HK-2 (cell line): ENCODE measurements around the gene CCNJ.

Source experiments
- DNase-seq: peaks from one replicate; pipeline ENCODE4 v3.0.0-alpha.2; 2018; ENCODE audit not compliant: unreplicated experiment

Gene CCNJ

GRCh38 chr10:96056787-96057186 lies 13.4 kb downstream of the CCNJ start:
- DNase-seq: no peak

- DNase-seq: no peak
Observed at GRCh38 chr10:96061232-96061631, 17.8 kb downstream of the CCNJ start.

DNA sequence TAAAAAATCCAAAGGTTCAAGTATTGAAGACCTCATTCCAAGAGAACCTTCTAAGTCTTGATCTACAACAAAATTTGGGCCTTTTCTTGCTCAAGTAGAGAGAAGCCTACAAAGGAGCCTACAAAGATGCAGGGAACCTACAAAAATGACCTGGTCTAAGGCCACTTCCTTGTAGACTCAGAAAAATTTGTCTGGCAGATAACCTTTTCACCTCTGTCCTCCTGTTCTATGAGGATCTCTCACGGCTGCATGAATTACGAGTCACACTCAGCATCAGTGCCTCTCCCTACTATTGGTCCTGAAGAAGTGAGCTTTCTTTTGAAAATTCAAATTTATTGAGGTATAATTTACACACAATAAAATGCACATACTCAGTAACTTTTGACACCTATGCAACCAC lies 29.3 kb downstream of the CCNJ start:
- DNase-seq: no peak

- DNase-seq: no peak
Observed at GRCh38 chr10:96073722-96074121, 30.3 kb downstream of the CCNJ start.

DNA sequence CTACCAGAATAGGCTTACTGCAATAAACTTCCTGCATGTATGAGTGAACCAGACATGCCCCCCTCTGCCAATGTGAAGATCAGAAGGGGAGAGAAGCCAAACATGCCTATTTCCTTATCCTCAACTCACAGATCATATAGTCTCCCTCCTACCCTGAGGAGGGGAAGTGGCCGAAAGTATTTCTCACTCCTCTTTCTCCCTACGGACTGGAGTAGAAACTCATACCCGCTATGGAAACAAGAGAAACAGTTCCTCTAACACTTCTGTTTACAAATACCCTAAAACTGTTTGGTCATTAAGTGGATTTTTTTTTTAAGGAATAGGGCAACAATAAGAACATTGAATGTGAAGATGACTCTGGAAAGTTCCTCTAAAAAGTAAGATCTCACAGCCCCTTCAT lies 31.4 kb downstream of the CCNJ start:
- DNase-seq: no peak

DNA sequence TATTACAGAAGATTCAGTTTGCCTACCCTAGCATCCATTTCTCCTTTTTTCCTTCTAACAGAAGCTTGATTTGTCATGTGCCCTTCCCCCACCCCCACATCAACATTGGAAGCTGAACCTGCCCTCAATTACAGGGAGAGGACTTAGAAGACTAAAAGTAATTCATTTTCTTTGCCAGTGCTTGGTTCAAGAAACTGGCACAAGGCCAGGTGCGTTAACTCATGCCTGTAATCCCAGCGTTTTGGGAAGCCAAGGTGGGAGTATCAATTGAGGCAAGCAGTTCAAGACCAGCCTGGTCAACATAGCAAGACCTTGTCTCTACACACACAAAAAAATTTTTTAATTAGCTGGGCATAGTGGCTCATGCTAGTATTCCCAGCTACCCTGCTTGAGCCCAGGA lies 32.6 kb downstream of the CCNJ start:
- no peak for DNase-seq

DNA sequence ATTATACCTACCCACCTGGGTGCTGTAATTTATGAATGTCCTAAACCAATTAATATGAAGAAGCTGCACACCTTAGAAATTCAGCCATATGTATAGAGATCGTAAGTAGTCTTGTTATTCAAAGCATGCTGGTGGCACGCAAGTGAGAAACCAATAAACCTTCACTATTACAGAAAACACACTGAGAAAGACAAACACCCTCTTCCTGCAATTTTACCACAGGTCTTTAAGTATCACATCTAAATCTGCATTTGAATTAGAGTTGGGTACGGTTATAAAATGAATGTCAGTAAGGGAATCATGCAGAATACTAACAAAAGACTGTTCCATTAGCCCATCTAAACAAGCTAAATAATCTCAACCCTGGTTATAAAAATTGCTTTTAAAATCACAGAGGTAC lies 33.8 kb downstream of the CCNJ start:
- no peak for DNase-seq

DNA sequence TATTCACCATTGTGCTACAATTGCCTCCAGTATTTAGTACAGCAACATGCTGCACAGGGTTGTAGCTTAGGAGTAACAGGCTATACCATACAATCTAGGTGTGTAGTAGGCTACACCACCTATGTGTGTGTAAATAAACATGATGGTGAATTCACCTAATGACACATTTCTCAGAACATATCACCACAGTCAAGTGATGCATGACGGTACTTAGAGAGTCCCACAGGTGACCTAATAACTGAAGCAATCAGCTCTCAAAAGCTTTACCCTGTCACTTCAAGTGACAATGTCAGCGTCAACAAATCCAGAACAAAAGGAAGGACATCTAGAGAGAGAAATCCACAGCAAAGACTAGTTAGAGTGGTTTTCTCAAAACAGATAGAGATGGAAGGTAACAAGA lies 38.8 kb downstream of the CCNJ start:
- no peak for DNase-seq

- DNase-seq: no peak
Observed at GRCh38 chr10:96082748-96083147, 39.4 kb downstream of the CCNJ start.

- DNase-seq: no peak
Observed at GRCh38 chr10:96089116-96089515, 45.7 kb downstream of the CCNJ start.

- peak; percentile 95 for DNase-seq
Observed at GRCh38 chr10:96089670-96090462, 46.5 kb downstream of the CCNJ start.

GRCh38 chr10:96090463-96090800 lies 47.0 kb downstream of the CCNJ start:
- DNase-seq: no peak

DNA sequence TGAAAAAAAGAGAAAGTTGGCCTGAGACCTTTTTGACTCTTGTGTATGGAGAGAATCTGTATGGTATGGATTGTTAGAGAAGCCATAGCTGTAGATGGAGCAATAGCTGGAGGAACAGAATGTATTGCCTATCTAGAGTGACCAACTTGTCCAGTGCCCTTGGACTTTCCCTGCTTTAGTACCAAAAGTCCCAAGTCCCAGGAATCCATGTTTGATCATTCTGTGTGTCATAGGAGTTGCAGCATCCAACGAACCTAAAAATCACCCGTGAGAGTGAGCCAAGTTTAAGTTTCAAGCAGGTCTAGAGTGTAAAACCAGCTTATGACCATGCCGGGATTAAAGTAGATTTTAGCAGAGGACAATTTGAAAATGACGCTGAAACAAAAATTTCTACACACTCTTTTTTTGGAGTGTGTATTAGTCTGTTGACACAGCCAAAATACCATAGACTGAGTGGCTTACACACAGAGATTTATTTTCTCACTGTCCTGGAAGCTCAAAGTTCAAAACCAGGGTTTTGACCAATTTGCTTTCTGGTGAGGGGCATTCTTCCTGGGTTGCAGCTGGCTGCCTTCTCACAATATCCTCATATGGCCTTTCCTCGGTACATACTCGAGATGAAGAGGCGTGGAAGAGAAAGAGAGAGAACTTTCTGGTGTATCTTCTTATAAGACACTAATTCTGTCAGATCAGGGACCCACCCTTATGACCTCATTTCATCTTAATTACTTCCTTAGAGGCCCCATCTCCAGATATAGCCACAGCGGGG lies 49.8 kb downstream of the CCNJ start:
- DNase-seq: no peak

DNA sequence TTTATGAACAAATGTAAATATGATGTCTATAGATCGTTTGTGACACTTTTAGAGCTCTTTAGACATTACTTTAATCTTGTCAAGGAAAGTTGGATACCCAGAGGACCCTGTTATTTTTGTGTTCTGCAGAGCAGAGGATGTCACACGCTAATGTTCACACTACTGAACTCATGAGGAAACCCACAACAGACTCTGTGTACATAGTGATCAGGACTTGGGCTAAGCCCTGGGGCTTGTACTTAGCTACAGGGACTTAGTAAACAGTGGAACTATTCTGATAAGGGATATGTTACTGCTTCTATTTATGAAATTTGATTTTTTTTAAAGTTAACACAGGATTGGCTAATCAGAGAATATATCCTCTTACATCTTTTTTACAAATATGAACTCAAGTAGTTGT lies 50.6 kb downstream of the CCNJ start:
- no peak for DNase-seq

DNA sequence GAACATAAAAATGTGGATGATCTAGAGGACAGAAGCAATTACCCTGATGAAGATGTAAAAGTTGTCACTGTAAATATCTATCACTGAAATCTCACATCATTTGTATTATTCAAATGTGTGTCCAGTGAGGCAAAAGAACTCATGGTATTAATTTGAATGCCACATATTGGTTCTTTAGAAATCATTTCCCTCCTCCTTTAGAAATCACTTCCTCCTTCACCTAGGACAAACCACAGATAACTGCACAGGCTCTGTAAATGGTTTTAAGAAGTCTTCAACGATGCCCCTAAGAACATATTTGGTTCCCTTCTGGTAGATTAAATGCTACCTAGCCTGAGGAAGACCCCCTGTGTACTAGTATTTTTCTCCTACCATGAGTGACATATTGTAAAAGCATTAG lies 53.6 kb downstream of the CCNJ start:
- DNase-seq: no peak

GRCh38 chr10:96097865-96098264 lies 54.5 kb downstream of the CCNJ start:
- no peak for DNase-seq

GRCh38 chr10:96107623-96108038 lies 64.2 kb downstream of the CCNJ start:
- DNase-seq: no peak
